OCI-LY7 (cell line): ENCODE data around the gene PEX7.

ENCODE experiments used
- CTCF ChIP-seq: fragments of 200-600 bp; sonication (generic); conservative IDR thresholded peaks from 2 replicates; pipeline ENCODE4 v1.5.1; 2014; ENCODE audit warnings: mild to moderate bottlenecking, antibody characterized with exemption, low read length, moderate library complexity, mixed read lengths
- EZH2phosphoT487 ChIP-seq: fragments of 200-600 bp; sonication (generic); IDR thresholded peaks from 2 replicates; pipeline ENCODE4 v1.6.1; 2018; ENCODE audit warnings: low read depth, borderline replicate concordance, mild to moderate bottlenecking, mixed run types, antibody characterized with exemption, low read length, moderate library complexity, mixed read lengths

- TF ChIP-seq CTCF (no peak), EZH2phosphoT487 (no peak)
Observed at GRCh38 chr6:136843210-136843609, 20.8 kb downstream of the PEX7 start.
